ENCODE measurements around the gene DNAH14.

The DNAH14 gene

DNA sequence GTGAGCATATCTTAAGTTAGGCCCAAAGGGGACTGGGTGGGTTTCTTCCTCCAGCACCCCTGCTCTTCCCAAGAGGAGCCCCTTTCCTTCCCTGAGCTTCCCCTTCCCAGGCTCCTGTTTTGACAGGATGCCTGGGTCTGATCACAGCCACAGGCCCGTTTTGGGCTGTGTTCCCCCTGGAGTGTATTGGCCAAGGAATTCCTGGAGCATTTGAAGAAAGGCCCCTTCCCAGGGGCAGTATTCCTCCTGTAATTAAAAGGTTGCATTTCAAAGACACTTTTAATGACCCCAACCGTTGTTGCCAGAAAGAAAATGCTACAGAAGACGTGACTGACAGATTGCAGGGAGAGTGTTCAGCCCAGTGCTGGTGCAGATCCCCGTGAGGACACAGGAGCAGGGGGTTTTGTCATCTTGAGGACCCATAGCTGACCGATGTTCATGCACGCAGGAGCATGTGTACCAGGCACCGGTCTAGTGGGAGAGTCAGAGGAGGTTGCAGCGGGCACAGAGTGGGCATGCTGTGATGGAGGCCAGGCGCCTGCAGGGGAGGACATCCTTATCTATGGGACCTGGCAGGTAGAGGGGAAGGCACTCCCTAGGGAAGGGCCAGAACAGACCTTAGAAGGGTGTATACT lies 517.6 kb downstream of the DNAH14 start:
- TF ChIP-seq, protein P1, sequence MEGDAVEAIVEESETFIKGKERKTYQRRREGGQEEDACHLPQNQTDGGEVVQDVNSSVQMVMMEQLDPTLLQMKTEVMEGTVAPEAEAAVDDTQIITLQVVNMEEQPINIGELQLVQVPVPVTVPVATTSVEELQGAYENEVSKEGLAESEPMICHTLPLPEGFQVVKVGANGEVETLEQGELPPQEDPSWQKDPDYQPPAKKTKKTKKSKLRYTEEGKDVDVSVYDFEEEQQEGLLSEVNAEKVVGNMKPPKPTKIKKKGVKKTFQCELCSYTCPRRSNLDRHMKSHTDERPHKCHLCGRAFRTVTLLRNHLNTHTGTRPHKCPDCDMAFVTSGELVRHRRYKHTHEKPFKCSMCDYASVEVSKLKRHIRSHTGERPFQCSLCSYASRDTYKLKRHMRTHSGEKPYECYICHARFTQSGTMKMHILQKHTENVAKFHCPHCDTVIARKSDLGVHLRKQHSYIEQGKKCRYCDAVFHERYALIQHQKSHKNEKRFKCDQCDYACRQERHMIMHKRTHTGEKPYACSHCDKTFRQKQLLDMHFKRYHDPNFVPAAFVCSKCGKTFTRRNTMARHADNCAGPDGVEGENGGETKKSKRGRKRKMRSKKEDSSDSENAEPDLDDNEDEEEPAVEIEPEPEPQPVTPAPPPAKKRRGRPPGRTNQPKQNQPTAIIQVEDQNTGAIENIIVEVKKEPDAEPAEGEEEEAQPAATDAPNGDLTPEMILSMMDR (IDR thresholded peaks at IDR 0.05), result no peak
- H3K4me3 ChIP-seq, result peak overlapping the region; percentile 57
- peak overlapping the region; percentile 80 to 85 for H3K27ac ChIP-seq
- peak; percentile 72 for DNase-seq (ENCODE audit: low spot score)

DNA sequence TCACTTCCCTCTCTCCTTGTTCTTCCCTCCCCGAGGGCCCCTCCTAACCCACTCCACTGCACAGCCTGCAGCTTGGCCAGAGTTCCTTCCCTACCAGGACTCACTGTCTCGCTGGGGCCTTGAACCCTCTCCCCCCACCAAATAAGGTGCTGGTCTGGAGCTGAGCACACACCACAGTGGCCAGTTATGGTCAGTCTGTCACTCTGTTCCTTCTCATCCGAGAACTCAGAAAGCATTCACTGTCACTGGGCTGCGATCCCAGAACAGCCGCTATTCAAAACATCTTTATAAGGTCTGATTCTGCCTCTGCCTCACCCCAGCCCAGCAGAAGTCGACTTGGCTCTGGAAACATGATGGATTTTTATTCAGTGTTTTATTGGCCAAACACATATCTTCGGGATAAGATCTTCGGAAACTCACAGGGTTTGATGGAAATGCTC lies 518.2 kb downstream of the DNAH14 start:
- TF ChIP-seq, protein P1 (IDR thresholded peaks at IDR 0.05), result no peak
- Histone ChIP-seq H3K4me3 (peak overlapping the region; percentile 57), H3K27ac (peak overlapping the region; percentile 80 to 85)
- DNase-seq (ENCODE audit: low spot score), result peak; percentile 79

DNA sequence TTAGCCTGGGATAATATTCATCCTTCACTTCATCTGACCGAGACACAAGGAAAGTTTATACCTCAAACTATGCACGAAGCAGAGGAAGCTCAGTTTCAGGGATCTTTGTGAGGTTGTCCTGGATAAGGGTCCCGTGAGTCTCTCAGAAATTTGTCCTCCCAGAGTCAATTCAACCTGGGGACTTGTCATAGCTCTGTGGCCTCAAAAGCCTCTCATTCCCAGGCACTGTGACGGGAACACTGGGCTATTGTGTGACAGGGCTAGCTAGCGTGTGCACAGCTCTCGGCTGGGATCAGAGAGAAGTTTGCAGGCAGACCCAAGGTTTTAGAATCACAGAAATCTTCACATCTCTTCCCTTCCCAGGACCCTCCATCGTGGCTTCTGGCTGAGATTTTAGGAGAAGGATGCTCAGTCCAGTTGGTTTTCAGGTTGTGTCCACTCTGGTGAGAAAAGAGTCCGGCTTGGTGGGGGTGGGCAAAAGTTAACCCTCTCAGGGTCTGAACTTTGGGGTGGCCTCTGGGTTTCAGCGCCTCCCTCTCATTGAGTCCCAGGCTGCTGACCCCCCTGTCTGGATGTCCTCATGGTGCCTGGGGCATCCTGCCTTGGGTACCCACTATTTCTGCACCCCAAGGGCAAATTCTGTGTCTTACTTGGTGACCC lies 518.8 kb downstream of the DNAH14 start:
- TF ChIP-seq, protein P1 (IDR thresholded peaks at IDR 0.05), result no peak
- peak overlapping the region; percentile 80 to 85 for H3K27ac ChIP-seq
- peak overlapping the region; percentile 57 for H3K4me3 ChIP-seq
- DNase-seq (ENCODE audit: low spot score), result peak; percentile 73
